GM18505 (cell line): ENCODE data around the gene CADM1.

Experiments
- ATAC-seq: cut with Tn5 transposase; IDR thresholded peaks from one replicate; pipeline ENCODE4 v1.9.1; 2021; ENCODE audit not compliant: unreplicated experiment
- POLR2A ChIP-seq: IDR thresholded peaks from 4 replicates; pipeline ENCODE4 v1.6.1; 2011; ENCODE audit warnings: borderline replicate concordance; ENCODE audit not compliant: insufficient read depth, insufficient read length; ENCODE audit errors: extremely low read depth

Gene CADM1

GRCh38 chr11:115202900-115203552 lies 301.2 kb downstream of the CADM1 start:
- ATAC-seq, result no peak
- no peak for TF ChIP-seq POLR2A

- TF ChIP-seq POLR2A, result no peak
- ATAC-seq, result no peak
Observed at GRCh38 chr11:115202074-115202473, 302.1 kb downstream of the CADM1 start.

- ATAC-seq, result no peak
- no peak for TF ChIP-seq POLR2A
Observed at GRCh38 chr11:115201111-115201792, 303.0 kb downstream of the CADM1 start.

GRCh38 chr11:115199481-115200069 lies 304.6 kb downstream of the CADM1 start:
- ATAC-seq, result no peak
- TF ChIP-seq POLR2A, result no peak

- no peak for TF ChIP-seq POLR2A
- no peak for ATAC-seq
Observed at GRCh38 chr11:115198321-115198741, 305.9 kb downstream of the CADM1 start.

- no peak for ATAC-seq
- TF ChIP-seq POLR2A, result no peak
Observed at GRCh38 chr11:115197433-115197832, 306.8 kb downstream of the CADM1 start.

- no peak for ATAC-seq
- no peak for TF ChIP-seq POLR2A
Observed at GRCh38 chr11:115197031-115197430, 307.2 kb downstream of the CADM1 start.

GRCh38 chr11:115194802-115195110 lies 309.5 kb downstream of the CADM1 start:
- TF ChIP-seq POLR2A, result no peak
- ATAC-seq, result no peak

- no peak for ATAC-seq
- no peak for TF ChIP-seq POLR2A
Observed at GRCh38 chr11:115193914-115194801, 310.1 kb downstream of the CADM1 start.

- no peak for ATAC-seq
- no peak for TF ChIP-seq POLR2A
Observed at GRCh38 chr11:115191761-115192160, 312.5 kb downstream of the CADM1 start.

- no peak for ATAC-seq
- TF ChIP-seq POLR2A, result no peak
Observed at GRCh38 chr11:115190196-115190595, 314.0 kb downstream of the CADM1 start.

GRCh38 chr11:115188898-115189278 lies 315.3 kb downstream of the CADM1 start:
- no peak for ATAC-seq

GRCh38 chr11:115188188-115188897 lies 315.9 kb downstream of the CADM1 start:
- no peak for ATAC-seq
- no peak for TF ChIP-seq POLR2A

More at GRCh38 chr11:115188898-115189278, 315.3 kb downstream of the CADM1 start:
- no peak for TF ChIP-seq POLR2A
